HEK293 (cell line): ENCODE results near the gene MAVS.
A peak's percentile ranks its signal among the peaks of the same experiment; 100 is the strongest.

Source experiments
- EGR2 ChIP-seq: fragments of 450-650 bp; formaldehyde crosslinking; IDR thresholded peaks from 2 replicates; pipeline ENCODE4 v1.5.1; 2016; ENCODE audit warnings: low read depth, missing biosample characterization, missing genetic modification characterization
- GLI2 ChIP-seq: fragments of 450-650 bp; formaldehyde crosslinking; IDR thresholded peaks from 2 replicates; pipeline ENCODE4; 2017; ENCODE audit warnings: missing biosample characterization, missing genetic modification characterization, low read depth, borderline replicate concordance
- REST ChIP-seq: fragments of 450-650 bp; formaldehyde crosslinking; IDR thresholded peaks from 2 replicates; pipeline ENCODE4 v1.5.1; 2016; ENCODE audit warnings: missing biosample characterization, missing genetic modification characterization
- SP3 ChIP-seq: fragments of 450-650 bp; formaldehyde crosslinking; IDR thresholded peaks from 2 replicates; pipeline ENCODE4 v1.5.1; 2016; ENCODE audit warnings: missing biosample characterization, missing genetic modification characterization
- ZBTB17 ChIP-seq: fragments of 450-650 bp; formaldehyde crosslinking; IDR thresholded peaks from 2 replicates; pipeline ENCODE4 v1.5.1; 2016; ENCODE audit warnings: missing biosample characterization, missing genetic modification characterization
- ZNF354C ChIP-seq: fragments of 450-650 bp; formaldehyde crosslinking; IDR thresholded peaks from 2 replicates; pipeline ENCODE4 v1.5.1; 2016; ENCODE audit warnings: missing biosample characterization, missing genetic modification characterization, low read depth, borderline replicate concordance
- ZNF366 ChIP-seq: fragments of 450-650 bp; formaldehyde crosslinking; conservative IDR thresholded peaks from 2 replicates; pipeline ENCODE4 v1.5.1; 2016; ENCODE audit warnings: missing biosample characterization, missing genetic modification characterization
- ZNF426 ChIP-seq: fragments of 450-650 bp; formaldehyde crosslinking; IDR thresholded peaks from 2 replicates; pipeline ENCODE4 v1.5.1; 2017; ENCODE audit warnings: missing biosample characterization, missing genetic modification characterization, mild to moderate bottlenecking, inconsistent platforms, moderate library complexity
- ZNF501 ChIP-seq: fragments of 450-650 bp; formaldehyde crosslinking; IDR thresholded peaks from 2 replicates; pipeline ENCODE4 v1.5.1; 2016; ENCODE audit warnings: missing biosample characterization, missing genetic modification characterization
- ZNF629 ChIP-seq: fragments of 450-650 bp; formaldehyde crosslinking; IDR thresholded peaks from 2 replicates; pipeline ENCODE4 v1.5.1; 2017; ENCODE audit warnings: missing biosample characterization, missing genetic modification characterization
- ZNF664 ChIP-seq: fragments of 450-650 bp; formaldehyde crosslinking; IDR thresholded peaks from 2 replicates; pipeline ENCODE4 v1.5.1; 2016; ENCODE audit warnings: missing biosample characterization, missing genetic modification characterization
- ZSCAN5A ChIP-seq: fragments of 450-650 bp; formaldehyde crosslinking; IDR thresholded peaks from 2 replicates; pipeline ENCODE4 v1.5.1; 2016; ENCODE audit warnings: missing biosample characterization, missing genetic modification characterization
- TF ChIP-seq, protein P1 (sequence below): fragments of 450-650 bp; formaldehyde crosslinking; conservative IDR thresholded peaks from 2 replicates; pipeline ENCODE4 v1.5.1; 2016; ENCODE audit warnings: low read depth, missing biosample characterization, missing genetic modification characterization
- TF ChIP-seq, protein P2 (sequence below): fragments of 450-650 bp; formaldehyde crosslinking; IDR thresholded peaks from 2 replicates; pipeline ENCODE4 v1.5.1; 2017; ENCODE audit warnings: missing biosample characterization, missing genetic modification characterization
- TF ChIP-seq, protein P3 (sequence below): fragments of 450-650 bp; formaldehyde crosslinking; optimal IDR thresholded peaks from 2 replicates; pipeline ENCODE3; 2016; ENCODE audit warnings: missing biosample characterization, mild to moderate bottlenecking, missing genetic modification characterization
- TF ChIP-seq, protein P4 (sequence below): fragments of 450-650 bp; formaldehyde crosslinking; IDR thresholded peaks from 2 replicates; pipeline ENCODE4 v1.5.1; 2016; ENCODE audit warnings: missing biosample characterization, missing genetic modification characterization
- TF ChIP-seq, protein P5 (sequence below): fragments of 450-650 bp; formaldehyde crosslinking; conservative IDR thresholded peaks from 2 replicates; pipeline ENCODE4 v1.5.1; 2016; ENCODE audit warnings: low read depth, missing biosample characterization, missing genetic modification characterization

Gene MAVS

GRCh38 chr20:3813848-3814581 is 32.6 kb upstream of the MAVS start (continued):
- TF ChIP-seq, protein P1, sequence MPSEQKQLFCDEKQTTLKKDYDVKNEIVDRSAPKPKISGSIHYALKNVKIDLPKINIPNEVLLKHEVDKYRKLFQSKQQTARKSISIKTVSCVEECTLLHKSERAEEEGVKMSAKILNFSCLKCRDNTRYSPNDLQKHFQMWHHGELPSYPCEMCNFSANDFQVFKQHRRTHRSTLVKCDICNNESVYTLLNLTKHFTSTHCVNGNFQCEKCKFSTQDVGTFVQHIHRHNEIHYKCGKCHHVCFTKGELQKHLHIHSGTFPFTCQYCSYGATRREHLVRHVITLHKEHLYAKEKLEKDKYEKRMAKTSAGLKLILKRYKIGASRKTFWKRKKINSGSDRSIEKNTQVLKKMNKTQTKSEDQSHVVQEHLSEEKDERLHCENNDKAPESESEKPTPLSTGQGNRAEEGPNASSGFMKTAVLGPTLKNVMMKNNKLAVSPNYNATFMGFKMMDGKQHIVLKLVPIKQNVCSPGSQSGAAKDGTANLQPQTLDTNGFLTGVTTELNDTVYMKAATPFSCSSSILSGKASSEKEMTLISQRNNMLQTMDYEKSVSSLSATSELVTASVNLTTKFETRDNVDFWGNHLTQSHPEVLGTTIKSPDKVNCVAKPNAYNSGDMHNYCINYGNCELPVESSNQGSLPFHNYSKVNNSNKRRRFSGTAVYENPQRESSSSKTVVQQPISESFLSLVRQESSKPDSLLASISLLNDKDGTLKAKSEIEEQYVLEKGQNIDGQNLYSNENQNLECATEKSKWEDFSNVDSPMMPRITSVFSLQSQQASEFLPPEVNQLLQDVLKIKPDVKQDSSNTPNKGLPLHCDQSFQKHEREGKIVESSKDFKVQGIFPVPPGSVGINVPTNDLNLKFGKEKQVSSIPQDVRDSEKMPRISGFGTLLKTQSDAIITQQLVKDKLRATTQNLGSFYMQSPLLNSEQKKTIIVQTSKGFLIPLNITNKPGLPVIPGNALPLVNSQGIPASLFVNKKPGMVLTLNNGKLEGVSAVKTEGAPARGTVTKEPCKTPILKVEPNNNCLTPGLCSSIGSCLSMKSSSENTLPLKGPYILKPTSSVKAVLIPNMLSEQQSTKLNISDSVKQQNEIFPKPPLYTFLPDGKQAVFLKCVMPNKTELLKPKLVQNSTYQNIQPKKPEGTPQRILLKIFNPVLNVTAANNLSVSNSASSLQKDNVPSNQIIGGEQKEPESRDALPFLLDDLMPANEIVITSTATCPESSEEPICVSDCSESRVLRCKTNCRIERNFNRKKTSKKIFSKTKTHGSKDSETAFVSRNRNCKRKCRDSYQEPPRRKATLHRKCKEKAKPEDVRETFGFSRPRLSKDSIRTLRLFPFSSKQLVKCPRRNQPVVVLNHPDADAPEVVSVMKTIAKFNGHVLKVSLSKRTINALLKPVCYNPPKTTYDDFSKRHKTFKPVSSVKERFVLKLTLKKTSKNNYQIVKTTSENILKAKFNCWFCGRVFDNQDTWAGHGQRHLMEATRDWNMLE (tag by site-specific recombination): peak; percentile 96
- peak; percentile 91 for TF ChIP-seq ZNF664
- TF ChIP-seq ZNF501 (tag by site-specific recombination): 0 out of 2 replicates have a peak, but pooled peaks have one; percentile 53
- peak; percentile 76; the same call in 1 of the 2 replicates for TF ChIP-seq ZNF354C
- TF ChIP-seq SP3: peak; percentile 27; the same call in 1 of the 2 replicates
- peak; percentile 69; the same call in 1 of the 2 replicates for TF ChIP-seq GLI2 (tag by site-specific recombination)
- peak; percentile 30; the same call in 1 of the 2 replicates for TF ChIP-seq EGR2 (tag by site-specific recombination)
- TF ChIP-seq ZNF629: peak; percentile 64
- TF ChIP-seq, protein P2, sequence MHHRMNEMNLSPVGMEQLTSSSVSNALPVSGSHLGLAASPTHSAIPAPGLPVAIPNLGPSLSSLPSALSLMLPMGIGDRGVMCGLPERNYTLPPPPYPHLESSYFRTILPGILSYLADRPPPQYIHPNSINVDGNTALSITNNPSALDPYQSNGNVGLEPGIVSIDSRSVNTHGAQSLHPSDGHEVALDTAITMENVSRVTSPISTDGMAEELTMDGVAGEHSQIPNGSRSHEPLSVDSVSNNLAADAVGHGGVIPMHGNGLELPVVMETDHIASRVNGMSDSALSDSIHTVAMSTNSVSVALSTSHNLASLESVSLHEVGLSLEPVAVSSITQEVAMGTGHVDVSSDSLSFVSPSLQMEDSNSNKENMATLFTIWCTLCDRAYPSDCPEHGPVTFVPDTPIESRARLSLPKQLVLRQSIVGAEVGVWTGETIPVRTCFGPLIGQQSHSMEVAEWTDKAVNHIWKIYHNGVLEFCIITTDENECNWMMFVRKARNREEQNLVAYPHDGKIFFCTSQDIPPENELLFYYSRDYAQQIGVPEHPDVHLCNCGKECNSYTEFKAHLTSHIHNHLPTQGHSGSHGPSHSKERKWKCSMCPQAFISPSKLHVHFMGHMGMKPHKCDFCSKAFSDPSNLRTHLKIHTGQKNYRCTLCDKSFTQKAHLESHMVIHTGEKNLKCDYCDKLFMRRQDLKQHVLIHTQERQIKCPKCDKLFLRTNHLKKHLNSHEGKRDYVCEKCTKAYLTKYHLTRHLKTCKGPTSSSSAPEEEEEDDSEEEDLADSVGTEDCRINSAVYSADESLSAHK (tag by site-specific recombination): peak; percentile 27; the same call in 1 of the 2 replicates
- 0 out of 2 replicates have a peak, but pooled peaks have one; percentile 19 for TF ChIP-seq ZNF366
- no peak for TF ChIP-seq ZSCAN5A (tag by site-specific recombination)
- TF ChIP-seq, protein P3, sequence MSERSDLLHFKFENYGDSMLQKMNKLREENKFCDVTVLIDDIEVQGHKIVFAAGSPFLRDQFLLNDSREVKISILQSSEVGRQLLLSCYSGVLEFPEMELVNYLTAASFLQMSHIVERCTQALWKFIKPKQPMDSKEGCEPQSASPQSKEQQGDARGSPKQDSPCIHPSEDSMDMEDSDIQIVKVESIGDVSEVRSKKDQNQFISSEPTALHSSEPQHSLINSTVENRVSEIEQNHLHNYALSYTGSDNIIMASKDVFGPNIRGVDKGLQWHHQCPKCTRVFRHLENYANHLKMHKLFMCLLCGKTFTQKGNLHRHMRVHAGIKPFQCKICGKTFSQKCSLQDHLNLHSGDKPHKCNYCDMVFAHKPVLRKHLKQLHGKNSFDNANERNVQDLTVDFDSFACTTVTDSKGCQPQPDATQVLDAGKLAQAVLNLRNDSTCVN (tag by site-specific recombination): no peak
- TF ChIP-seq, protein P4, sequence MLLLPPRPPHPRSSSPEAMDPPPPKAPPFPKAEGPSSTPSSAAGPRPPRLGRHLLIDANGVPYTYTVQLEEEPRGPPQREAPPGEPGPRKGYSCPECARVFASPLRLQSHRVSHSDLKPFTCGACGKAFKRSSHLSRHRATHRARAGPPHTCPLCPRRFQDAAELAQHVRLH (tag by site-specific recombination): 0 out of 2 replicates have a peak, but pooled peaks have one; percentile 41
- peak; percentile 97 for TF ChIP-seq ZNF426 (tag by site-specific recombination)
- peak; percentile 71; the same call in 1 of the 2 replicates for TF ChIP-seq REST
- TF ChIP-seq, protein P5, sequence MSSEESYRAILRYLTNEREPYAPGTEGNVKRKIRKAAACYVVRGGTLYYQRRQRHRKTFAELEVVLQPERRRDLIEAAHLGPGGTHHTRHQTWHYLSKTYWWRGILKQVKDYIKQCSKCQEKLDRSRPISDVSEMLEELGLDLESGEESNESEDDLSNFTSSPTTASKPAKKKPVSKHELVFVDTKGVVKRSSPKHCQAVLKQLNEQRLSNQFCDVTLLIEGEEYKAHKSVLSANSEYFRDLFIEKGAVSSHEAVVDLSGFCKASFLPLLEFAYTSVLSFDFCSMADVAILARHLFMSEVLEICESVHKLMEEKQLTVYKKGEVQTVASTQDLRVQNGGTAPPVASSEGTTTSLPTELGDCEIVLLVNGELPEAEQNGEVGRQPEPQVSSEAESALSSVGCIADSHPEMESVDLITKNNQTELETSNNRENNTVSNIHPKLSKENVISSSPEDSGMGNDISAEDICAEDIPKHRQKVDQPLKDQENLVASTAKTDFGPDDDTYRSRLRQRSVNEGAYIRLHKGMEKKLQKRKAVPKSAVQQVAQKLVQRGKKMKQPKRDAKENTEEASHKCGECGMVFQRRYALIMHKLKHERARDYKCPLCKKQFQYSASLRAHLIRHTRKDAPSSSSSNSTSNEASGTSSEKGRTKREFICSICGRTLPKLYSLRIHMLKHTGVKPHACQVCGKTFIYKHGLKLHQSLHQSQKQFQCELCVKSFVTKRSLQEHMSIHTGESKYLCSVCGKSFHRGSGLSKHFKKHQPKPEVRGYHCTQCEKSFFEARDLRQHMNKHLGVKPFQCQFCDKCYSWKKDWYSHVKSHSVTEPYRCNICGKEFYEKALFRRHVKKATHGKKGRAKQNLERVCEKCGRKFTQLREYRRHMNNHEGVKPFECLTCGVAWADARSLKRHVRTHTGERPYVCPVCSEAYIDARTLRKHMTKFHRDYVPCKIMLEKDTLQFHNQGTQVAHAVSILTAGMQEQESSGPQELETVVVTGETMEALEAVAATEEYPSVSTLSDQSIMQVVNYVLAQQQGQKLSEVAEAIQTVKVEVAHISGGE (tag by site-specific recombination): peak; percentile 87
- TF ChIP-seq ZBTB17 (tag by site-specific recombination): no peak
